HG03280 (cell line): ENCODE measurements around the gene LRP8.

Experiments used
- ATAC-seq: cut with Tn5 transposase; IDR thresholded peaks from one replicate; pipeline ENCODE4 v1.9.1; 2021; ENCODE audit warnings: mild to moderate bottlenecking, moderate library complexity; ENCODE audit not compliant: unreplicated experiment

Gene LRP8

DNA sequence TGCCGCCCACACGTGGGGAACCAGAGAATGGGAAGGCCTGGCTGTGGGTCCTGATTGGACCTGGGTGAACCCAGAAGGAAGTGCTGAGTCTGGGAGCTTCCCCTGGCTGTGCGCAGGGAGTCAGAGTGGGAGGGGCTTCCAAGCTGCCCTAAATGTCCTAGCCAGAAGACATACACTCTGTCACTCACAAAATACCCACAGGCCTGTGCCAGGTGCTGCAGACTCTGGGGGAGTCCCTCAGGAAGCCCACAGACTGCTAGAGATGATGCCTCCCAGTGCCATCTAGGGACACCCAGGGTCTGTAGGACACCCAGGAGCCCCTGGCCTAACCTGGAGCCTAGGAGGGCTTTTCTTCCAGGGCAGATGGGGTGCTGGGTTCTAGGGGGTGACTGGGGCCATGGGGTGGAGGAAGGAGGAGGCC, 33.7 kb upstream of the LRP8 start:
- ATAC-seq: no peak

DNA sequence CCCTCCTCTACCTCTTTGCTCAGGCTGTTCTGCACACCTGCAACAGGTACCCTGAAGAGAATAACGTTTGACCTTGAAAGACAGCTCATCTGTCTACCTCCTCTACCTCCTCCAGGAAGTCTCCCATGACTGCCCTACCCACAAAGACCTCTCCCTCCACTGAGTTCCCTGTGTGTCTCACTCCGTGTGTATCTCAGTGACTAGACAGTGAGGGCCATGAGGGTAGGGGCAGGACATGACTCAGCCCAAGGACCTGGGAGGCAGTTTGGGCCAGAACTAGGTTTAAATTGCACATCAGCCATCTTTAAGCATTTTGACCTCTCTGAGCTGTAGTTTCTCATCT, 32.0 kb upstream of the LRP8 start:
- ATAC-seq: no peak

DNA sequence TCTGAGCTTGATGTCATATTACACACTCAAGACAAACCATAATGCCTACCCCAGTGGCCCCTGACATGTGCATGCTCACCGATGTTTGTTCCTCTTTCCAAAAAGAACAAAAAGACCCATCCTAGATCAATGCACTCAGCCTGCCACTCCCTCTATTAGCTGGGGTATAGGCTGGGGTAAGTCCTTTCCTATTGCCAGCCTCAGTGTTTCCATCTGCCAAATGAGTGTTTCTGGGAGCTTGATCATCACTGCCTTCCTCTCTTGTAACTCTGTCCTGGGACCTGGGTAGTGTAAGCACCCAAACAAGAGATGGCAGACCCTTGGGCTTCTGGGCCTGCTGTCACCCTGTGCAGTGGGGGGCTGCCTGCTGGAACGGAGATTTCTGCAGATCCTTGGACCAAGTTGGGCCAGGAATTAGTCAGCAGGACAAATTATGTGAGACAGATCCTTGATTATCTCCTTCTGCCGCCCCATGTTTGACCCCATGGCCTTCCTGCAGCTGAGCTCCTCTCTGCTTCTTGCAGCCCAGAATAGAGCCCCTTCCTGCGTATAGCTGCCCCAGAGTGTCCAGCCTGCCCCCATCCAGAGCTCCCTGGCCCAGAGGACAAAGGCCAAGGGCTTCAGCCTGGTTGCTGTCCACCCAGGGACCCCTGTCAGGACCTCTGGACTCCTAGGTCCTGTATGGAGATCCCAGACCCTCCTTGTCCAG, 31.5 kb upstream of the LRP8 start:
- ATAC-seq: no peak

DNA sequence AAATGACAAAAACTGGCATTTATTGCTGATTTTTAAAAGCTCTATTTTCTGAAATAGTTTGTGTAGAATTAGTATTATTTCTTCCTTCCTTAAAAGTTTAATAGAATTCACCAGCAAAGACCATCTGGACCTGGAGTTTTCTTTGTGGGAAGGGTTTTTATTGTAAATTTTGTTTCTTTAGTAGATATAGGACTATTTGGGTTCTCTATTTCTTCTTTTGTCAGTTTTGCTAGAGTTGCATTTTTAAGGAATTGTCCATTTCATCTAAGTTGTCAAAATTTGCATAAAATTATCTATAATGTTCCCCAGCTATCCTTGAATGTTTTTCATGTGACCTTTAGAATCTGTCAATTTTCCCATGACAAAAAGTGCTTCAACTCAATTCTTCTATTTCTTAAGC, 28.8 kb upstream of the LRP8 start:
- ATAC-seq: no peak

DNA sequence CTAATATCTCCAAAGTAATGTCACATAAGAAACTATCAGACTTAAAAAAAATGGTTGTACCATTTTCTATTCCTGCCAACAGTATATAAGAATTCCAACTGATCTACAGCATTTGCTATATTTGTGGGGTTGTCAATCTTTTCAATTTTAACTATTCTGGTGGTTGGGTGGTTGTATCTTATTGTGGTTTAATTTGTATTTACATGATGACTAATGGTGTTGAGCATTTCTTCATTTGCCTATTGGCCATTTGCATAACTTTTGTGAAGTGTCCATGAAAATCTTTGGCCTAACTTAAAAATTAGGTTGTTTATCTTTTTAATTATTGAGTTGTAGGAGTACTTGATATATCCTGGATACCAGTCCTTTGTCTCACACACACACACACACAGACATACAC, 26.2 kb upstream of the LRP8 start:
- no peak for ATAC-seq

DNA sequence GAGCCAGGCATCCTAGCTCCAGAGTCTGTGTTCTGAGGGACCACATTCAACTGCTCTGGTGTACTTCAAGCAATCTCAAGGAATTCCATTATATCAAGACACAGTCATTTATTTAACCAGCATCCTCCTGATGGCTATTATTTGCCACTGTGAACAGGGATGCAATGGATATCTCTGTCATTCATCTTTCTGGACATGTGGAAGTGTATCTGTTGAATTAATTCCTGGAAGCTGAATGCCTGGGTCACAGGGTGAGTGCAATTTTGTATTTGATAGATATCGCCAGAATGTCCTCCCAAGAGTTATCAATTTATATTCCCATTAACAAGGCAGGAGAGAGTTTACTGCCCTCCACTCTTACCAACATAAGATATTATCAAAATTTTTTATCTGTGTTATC, 24.7 kb upstream of the LRP8 start:
- ATAC-seq: no peak

DNA sequence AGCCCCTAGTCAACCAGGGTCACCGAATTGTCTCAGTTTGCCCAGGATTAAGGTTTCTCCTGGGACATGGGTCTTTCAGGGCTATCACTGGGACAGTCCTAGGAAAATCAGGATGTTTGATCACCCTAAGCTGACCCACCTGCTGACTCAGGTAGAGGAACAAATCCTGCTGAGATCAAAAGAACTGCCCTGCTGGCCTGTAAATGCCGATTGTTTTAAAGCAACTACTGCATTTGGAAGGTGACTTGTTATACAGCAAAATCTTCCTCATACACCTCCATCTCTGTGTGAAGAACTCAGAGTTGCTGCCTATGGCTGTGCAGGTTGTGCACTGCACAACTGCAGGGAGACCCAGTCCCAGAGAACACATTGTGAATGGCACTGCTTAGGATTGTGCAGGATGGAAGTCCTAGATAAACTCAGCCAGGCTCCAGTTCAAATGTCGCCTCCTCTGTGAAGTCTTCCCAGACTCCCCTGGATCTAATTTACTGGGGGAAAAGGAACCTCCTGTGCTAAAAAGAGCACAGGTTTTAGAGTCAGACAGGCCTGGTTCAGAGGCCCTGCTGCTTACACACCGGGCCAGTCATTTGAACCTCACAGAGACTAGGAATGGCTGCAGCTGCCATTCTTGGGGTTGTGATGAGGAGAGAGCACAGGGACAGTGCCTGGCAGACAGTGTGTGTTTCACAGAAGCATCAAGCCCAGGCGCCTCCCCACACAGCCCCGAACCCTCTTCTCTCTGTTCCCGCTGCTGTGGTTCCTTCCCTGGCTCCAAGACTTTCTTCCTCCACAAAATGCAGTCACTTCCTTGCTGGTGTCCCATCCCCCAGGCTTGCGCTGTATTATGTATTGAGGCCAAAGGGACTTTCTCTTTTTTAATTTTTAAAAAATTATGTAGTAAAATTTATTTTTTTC, 23.2 kb upstream of the LRP8 start:
- ATAC-seq: no peak

DNA sequence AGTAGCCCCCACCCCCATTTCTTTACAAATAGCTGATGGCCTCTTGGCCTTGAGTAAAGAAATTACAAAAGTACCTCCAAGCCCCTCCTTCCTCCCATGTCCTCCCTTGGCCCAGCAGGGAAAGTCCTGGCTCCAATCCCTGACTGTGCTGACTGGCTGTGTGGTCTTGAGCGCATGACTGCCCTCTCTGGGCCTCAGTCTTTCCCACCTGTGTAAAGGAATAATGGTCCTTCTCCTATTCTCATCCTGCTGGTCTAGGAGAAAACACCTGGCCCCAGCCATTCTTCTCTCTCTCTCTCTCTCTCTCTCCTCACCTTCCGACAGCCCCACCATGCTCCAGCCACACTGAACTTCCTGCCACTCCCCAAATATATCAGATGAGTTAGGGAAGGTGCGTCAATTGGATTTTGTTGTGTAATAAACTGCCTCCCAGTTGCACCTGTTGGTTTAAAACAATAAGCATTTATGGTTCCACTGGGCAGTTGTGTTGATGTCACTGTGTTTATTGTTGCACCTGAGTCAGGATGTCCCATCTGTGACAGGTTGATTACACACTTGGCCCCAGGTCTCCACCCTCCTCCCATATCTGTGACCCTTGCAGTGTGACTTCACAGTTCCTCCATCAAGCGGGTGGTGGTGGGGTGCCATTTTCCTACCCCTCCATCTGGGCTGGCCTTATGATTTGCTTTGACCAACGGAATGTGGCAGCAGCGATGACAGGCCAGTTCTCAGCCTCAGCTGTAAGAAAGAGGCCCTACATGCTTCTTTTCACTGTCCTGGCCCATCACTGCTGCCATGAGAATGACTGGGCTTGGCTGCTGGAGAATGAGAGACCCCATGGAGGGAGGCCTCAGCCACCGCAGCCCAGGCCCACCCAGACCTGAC, 22.3 kb upstream of the LRP8 start:
- ATAC-seq: no peak

DNA sequence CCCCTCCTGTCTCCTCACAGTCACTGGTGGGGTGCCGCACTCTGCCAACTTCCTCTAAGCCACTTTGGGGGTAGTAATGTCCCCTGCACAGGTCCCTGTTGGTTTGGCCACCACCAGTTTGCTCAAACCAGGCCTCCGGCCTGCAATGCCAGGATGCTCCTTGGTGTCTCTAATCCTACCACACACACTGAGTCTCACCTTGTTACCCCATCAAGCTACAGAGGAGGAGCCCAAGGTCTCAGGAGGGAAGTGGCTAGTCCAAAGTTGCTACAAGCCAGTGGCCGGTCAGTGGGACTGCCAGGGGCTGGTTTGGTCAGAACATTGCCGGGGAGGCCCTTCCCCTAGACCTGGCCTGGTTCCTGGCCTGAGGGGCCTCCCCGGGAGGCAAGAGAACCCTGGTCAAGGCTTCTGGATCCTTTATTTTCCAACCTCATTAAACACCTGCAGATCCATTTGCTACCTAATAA, 21.5 kb upstream of the LRP8 start:
- ATAC-seq: no peak

DNA sequence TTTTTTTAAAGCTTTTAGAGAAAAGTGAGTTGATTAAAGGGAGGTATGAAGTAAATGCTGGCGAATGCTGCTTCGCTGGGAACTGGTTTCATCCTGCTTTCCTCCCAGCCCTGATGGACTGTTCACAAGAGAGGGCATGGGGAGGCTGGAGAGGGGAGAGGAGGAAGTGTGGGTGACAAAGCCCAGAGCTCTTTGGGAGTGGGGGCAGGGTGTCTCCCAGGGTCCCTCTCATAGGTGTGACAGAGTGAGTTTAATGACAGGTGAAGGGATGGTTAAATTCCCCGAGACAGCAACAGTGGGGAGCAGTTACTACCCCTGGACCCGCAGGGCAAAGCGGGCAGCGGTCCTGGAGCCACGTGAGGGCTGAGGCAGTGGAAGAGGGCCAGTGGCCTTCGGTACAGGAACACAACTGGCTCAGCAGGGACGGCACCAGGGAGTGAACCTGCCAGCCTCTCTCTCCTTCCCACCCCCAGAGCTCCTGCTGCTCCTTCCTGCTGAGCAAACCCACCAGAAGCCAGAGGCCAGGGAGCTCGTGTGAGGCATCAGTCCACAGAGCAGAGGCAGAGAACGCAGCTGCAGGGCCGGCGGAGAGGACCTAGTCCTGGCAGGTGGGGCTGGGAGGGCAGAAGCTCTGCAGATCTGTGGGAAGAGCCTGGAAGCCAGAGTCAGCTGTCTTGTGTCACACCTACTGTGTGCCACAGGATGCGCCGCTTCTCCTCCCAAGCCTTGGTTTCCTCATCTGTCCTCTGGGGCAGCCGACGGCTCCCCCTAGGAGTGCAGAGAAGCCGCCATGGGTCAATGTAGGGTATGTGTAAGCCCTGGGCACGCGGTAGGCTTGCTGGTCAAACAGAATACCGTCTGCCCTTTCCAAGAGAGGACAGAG, 20.9 kb upstream of the LRP8 start:
- no peak for ATAC-seq

DNA sequence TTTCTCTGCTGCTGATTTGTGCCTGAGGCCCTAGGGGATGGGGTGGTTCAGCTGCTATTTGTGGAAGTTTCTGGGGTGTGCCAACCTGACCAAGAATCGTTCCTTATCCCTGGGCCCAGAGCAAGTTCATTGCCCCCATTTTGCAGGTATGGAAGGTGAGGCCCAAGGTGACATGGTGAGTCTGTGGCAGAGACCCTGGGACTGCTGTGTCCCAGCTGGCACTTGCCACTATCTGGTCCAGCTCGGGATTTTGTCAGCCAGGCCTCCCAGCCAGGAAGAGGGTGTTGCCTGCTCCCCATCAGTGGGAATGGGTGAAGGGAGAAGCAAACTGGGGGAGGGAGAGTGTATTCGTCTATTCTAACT, 18.9 kb upstream of the LRP8 start:
- no peak for ATAC-seq

DNA sequence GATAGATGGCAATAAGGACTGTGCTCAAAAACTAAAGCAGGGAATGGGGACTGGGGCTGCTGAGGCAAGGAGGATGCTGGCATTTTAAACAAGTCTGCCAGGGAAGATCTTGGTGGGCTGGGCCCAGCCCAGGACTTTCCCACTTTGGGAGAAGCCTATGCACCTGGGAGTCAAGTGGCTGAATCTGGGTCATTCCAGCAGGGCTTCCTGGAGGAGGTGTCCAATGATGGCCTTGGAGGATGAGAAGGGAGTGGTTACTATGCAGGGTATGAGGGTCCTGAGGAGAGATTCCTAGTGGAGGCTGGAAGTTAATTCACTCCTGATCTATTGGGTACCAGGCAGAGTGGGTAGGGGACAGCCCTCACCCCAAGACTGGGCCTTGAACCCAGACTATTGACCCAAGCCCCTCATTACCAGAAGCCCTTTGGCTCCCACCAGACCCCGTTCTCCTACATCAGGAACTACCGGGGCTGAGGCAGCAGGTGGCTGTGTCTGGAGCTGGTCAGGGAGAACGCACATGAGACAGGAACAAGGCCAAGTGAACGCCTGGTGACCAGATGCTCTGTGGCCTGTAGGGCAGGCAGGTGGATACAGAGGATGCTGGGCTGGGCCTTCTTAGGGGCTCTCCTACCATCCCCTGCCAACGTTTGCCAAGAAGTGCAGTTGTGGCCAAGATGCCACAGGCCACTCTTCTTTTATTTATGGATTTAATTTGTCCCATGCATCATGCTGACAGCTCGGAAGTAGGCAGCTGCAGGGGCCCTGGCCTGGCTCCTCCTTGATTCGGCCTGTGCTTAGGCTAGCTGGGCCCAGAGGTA, 18.3 kb upstream of the LRP8 start:
- no peak for ATAC-seq

DNA sequence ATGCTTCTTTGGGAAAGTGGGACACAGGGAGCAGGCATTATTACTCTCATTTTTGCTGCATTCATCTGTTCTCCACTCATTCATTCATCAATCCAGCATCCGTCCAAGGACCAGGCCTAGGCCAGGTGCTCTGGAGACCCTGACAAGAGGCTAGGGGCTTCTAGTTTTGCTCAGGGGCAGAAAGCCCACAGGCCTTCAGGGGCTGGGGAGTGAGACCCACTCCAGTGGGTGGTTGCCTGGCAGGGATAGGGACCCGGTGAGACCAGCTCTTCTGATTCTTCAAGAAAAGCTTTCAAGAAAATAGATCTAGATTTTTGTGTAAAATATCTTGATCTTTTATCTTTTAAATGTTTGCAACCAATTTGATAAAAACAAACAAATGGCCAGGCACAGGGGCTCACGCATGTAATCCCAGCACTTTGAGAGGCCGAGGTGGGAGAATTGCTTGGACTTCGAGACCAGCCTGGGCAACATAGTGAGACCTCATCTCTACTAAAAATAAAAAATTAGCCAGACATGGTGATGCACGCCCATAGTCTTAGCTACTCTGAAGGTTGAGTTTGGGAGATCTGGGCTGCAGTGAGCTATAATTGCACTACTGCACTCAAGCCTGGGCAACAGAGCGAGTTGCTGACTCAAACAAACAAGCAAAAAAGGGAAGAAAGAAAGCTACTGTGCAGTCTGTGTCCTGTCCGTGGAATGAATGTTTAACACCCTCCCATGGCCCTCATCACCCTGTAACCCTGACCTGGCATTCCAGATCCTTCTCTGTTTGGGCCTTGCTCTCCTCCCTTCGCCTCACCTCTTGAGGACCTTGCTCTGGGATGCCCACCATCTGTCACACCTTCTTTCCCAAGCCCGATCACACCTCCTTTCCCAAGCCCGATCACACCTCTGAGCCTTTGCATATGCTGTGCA, 17.3 kb upstream of the LRP8 start:
- peak; percentile 72 for ATAC-seq

DNA sequence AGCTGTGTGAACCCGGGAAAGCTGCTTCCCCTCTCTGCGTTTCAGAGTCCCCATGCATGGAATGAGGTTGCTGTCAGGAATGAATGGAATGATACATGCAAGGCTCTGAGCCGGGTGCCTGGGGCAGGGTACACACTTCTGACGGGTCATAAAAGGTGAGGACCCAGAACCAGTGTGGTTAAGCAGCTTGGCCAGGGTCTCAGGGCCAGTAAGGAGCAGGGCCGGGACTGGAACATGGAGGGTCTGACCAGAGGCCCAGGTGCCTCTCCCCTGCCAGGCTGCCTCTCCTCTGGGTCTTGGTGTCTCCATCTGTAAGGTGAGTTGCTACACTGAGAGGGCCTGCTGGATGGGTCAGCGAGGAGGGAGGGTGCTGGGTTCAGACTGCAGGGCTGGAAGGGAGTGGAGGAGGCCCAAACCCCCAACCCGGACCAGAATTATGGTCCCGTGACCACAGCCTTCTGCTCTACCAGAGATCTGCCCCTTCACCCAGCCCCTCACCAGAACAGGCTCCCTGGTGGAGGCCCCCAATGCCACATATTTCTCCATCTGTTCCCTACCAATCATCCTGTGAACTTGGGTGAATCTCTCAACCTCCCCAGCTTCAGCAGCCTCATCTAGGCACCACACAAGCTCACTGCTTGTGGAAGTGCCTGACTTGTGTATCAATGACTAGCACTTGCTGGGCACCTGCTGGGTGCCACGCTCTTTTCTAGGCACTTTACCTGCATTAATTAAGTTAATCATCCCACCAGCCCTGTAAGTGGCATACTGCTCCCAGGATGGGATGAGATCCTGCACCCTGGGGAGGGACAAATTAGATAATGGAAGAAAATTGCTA, 16.2 kb upstream of the LRP8 start:
- ATAC-seq: no peak

DNA sequence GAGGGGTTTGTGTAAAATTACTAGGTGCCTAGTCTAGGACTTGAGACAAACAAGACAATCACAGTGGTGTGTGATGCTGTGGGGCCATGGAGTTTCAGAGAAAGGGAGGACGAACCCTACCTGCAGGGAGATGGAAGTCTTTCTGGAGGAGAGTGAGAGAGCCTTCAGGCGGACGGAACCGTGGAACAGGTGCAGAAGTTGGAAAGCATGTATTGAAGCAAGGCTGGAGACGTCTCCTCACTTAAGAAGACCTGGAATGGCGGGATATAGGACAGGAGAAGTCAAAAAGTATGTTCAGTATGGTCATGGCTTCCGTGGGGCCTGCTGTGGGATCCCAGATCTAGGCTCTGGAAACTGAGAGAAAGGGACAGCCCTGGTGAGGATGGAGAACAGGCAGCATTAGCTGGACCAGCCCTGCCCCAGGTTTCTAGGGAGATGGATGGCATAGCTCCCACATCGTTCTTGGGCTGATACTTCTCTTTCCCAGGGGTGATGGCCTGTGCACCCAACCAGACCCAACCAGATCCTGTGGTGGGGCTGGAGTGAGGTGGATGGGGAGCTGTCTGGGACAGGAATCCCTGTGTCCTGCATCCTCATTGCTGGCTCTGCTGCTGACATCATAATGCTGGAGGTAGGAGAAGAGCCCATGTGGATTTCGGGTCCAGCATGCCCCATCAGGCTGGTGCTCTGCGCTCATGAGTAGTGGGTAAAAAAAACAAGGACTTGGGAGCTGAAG, 15.0 kb upstream of the LRP8 start:
- ATAC-seq: no peak

DNA sequence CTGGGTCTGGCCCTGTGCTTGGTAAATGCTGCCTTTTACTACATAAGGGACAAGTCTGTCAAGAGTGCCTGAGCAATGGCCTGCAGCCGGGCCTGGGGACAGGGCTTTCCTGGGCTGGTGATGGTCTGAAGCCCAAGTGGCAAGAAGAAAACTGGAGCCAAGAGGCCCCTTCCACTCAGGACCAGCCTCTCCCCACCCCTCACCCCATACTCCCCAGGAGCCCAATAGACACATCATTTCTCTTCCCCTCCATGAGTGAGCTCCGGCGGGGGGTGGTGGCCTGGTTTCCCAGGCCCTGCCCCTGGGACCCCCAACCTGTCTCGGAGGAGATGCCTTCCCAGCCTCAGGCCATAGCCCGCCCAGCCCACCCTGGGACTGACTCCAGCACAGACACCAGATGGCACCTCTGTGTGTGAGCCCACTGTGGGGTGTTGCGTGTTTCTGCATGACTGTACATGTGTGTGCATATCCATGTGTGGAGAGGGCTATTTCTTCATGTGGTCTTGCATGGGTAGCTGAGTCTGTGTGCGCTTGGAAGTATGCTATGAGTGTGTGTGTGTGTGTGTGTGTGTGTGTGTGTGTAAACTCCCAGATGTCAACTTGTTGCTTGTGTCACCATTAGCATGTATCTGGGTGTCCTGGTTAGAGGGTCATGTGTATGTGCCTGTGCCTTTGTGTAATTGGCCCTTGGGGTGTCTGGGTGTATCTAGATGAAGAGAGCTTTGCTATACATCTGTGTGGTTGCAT, 14.3 kb upstream of the LRP8 start:
- no peak for ATAC-seq
